ENCODE data around the gene ECI2. TPM values are rescaled to one million over a fixed set of nuclear protein-coding genes. Genes with fewer than 3 reads are reported as not detected.
A peak's percentile ranks its signal among the peaks of the same experiment; 100 is the strongest.

ECI2 gene
- polyA plus RNA-seq, 1 of the 3 experiments (the other 2 are of a cell fraction), result 45.1 TPM

GRCh38 chr6:4155848-4156466 lies 20.6 kb upstream of the ECI2 start (continued):
- TF ChIP-seq USF1 (IDR thresholded peaks at IDR 0.05; ENCODE audit: borderline replicate concordance, low read depth) (no peak), RFX5 (IDR thresholded peaks at IDR 0.05; ENCODE audit: low read length) (no peak), ELF1 (IDR thresholded peaks at IDR 0.05) (no peak), NFIC (IDR thresholded peaks at IDR 0.05; ENCODE audit: borderline replicate concordance) (no peak), EZH2phosphoT487 (IDR thresholded peaks at IDR 0.05; ENCODE audit: borderline replicate concordance, low read depth) (no peak), MXI1 (IDR thresholded peaks at IDR 0.05; ENCODE audit: low read depth, low read length) (peak; percentile 37; the same call in 1 of the 2 replicates), FOXJ3 (CRISPR knock-in tag; IDR thresholded peaks at IDR 0.05) (no peak), RAD21 (IDR thresholded peaks at IDR 0.05; ENCODE audit: low read length) (peak; percentile 90), RXRA (IDR thresholded peaks at IDR 0.05; ENCODE audit: borderline replicate concordance, low read depth) (no peak), JUND (IDR thresholded peaks at IDR 0.05) (peak; percentile 23; the same call in 1 of the 2 replicates), EP300 (IDR thresholded peaks at IDR 0.05; ENCODE audit: borderline replicate concordance in 1 of 2, low read depth in 1 of 2, low read length in 1 of 2) (no peak)

- WGBS (ENCODE audit: low lambda C conversion rate), result 91% methylated on average over 6 of the region's 6 CpGs
These were observed 18.2 kb upstream of the ECI2 start for GRCh38 chr6:4153514-4153985.

GRCh38 chr6:4145083-4145482 lies 9.7 kb upstream of the ECI2 start:
- H3K79me2 ChIP-seq (ENCODE audit: insufficient read depth), result no peaks in the 10 kb centered on the region
- no peak for DNase-seq
- H3K4me3 ChIP-seq (ENCODE audit: low read depth in 2 of 2, low read length in 1 of 2), result no peak overlapping the region
- TF ChIP-seq RCOR1 (IDR thresholded peaks at IDR 0.05; ENCODE audit: low read length), result peak; percentile 34; the same call in 1 of the 2 replicates
- 0 out of 2 replicates have a peak, but pooled peaks have one; percentile 13 for TF ChIP-seq TCF12 (IDR thresholded peaks at IDR 0.05)
- no peak for TF ChIP-seq ZBTB33 (IDR thresholded peaks at IDR 0.05; ENCODE audit: borderline replicate concordance, low read depth)
- no peaks in the 10 kb centered on the region for H3K9me3 ChIP-seq
- H3K36me3 ChIP-seq (replicated peaks in 1 of 2; ENCODE audit: control insufficient read depth in 1 of 2, insufficient read depth in 2 of 2, low read length in 1 of 2), result no peaks in the 10 kb centered on the region
- no peaks in the 10 kb centered on the region for H3F3A ChIP-seq (replicated peaks; ENCODE audit: insufficient read depth)
- no peaks in the 10 kb centered on the region for H3K9me2 ChIP-seq
- no peak overlapping the region for H2AFZ ChIP-seq (ENCODE audit: low read depth)
- WGBS (ENCODE audit: low lambda C conversion rate), result 7% methylated on average over 2 of the region's 2 CpGs
- H3K4me1 ChIP-seq (ENCODE audit: control insufficient read depth in 1 of 2, insufficient read depth in 2 of 2, low read depth in 1 of 2, low read length in 1 of 2), result peaks cover 0 to 3% of the 10 kb centered on the region in 2 experiments; a peak in 1 of 4 replicates
- no peaks in the 10 kb centered on the region for H3K27me3 ChIP-seq (ENCODE audit: insufficient read depth)
- H3K9ac ChIP-seq, result no peak overlapping the region
- no peak overlapping the region for H3K27ac ChIP-seq (ENCODE audit: low read depth in 2 of 2, low read length in 1 of 2)
- ChIA-PET POLR2A (no interaction called here), CTCF (interaction anchor here (1.1 to 1.9 kb wide), 2 partner anchors 10 to 90 kb away, joined by 3 to 14 read pairs; no protein-coding TSS in a partner anchor)
- no peaks in the 10 kb centered on the region for H4K20me1 ChIP-seq (ENCODE audit: insufficient read depth)
- H3K4me2 ChIP-seq, result no peak overlapping the region

More at GRCh38 chr6:4153514-4153985, 18.2 kb upstream of the ECI2 start:
- Histone ChIP-seq H3K9me2 (no peaks in the 10 kb centered on the region), H3K9me3 (peaks cover 7% of the 10 kb centered on the region; the same call in 1 of the 2 replicates), H3K4me3 (ENCODE audit: low read depth in 2 of 2, low read length in 1 of 2) (no peak overlapping the region), H3K36me3 (replicated peaks in 1 of 2; ENCODE audit: control insufficient read depth in 1 of 2, insufficient read depth in 2 of 2, low read length in 1 of 2) (no peaks in the 10 kb centered on the region), H3K27ac (ENCODE audit: low read depth in 2 of 2, low read length in 1 of 2) (no peak overlapping the region), H3K9ac (no peak overlapping the region), H2AFZ (ENCODE audit: low read depth) (no peak overlapping the region), H4K20me1 (ENCODE audit: insufficient read depth) (no peaks in the 10 kb centered on the region), H3K4me2 (no peak overlapping the region), H3K27me3 (ENCODE audit: insufficient read depth) (no peaks in the 10 kb centered on the region), H3K79me2 (ENCODE audit: insufficient read depth) (no peaks in the 10 kb centered on the region), H3K4me1 (ENCODE audit: control insufficient read depth in 1 of 2, insufficient read depth in 2 of 2, low read depth in 1 of 2, low read length in 1 of 2) (no peaks in the 10 kb centered on the region), H3F3A (replicated peaks; ENCODE audit: insufficient read depth) (no peaks in the 10 kb centered on the region)
- POLR2A ChIA-PET, result no interaction called here
- CTCF ChIA-PET, result interaction anchor here (1.4 kb wide), 1 partner anchor 8 kb away, joined by 3 read pairs; no protein-coding TSS in a partner anchor
- TF ChIP-seq NFIC (IDR thresholded peaks at IDR 0.05; ENCODE audit: borderline replicate concordance) (no peak), NRF1 (IDR thresholded peaks at IDR 0.05; ENCODE audit: low read depth, low read length) (no peak), USF1 (IDR thresholded peaks at IDR 0.05; ENCODE audit: borderline replicate concordance, low read depth) (no peak), MXI1 (IDR thresholded peaks at IDR 0.05; ENCODE audit: low read depth, low read length) (no peak)
- DNase-seq, result no peak
